ENCODE results near the gene RIN3. TPM values are rescaled to one million over a fixed set of nuclear protein-coding genes. Genes with fewer than 3 reads are reported as not detected.

Gene RIN3
- total and polyA plus RNA-seq, 2 of the 4 experiments (the other 2 are of a cell fraction) = 2.5 to 11.1 TPM

DNA sequence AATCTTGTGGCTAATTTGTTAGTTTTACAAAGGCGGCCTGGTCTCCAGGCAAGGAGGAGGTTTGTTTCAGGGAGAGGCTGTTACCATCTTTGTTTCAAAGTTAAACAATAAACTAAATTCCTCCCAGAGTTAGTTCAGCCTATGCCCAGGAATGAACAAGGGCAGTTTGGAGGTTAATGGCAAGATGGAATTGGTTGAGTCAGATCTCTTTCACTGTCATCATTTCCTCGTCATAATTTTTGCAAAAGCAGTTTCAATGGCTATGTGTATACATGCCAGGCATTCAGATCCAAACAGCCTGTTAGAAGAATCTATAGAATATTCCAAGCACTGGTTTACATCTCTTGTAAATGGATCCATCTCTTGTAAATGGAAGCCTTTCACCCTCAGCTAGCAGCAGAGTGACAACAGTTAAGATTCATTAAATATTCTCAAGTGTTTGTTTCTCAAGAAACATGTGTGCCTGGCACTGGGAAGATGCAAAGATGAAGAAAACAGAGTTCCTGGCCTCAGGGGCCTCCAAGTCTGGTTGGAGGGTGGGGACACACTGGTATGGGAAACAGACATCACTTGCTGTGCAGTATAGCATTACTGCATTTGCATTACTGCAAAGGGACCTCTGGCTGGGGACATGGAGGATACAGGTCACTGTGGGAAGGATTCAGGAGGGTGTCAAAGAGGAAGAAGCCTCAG lies 65.8 kb downstream of the RIN3 start:
- H2BK5ac ChIP-seq (ENCODE audit: low read depth, low read length, poor library complexity, severe bottlenecking) = peak overlapping the region; percentile 79
- H3K14ac ChIP-seq (replicated peaks; ENCODE audit: low read depth, low read length) = peak overlapping the region; percentile 71
- intact Hi-C loops (cut with micrococcal nuclease) = loop anchor here (2.0 kb wide), 1 partner anchor 39 kb away; no protein-coding TSS in a partner anchor
- H3K56ac ChIP-seq (ENCODE audit: extremely low read depth, insufficient read depth, low read length) = no peak overlapping the region
- H3K27me3 ChIP-seq (ENCODE audit: control insufficient read depth, insufficient read depth, low read length) = no peaks in the 10 kb centered on the region
- peaks cover 0 to 34% of the 10 kb centered on the region in 2 experiments; a peak in 3 of 4 replicates for H3K79me1 ChIP-seq (ENCODE audit: low read depth in 1 of 2, low read length in 2 of 2)
- H2BK20ac ChIP-seq (ENCODE audit: low read depth, low read length) = peak overlapping the region; percentile 65; the same call in 1 of the 2 replicates
- BruUV-seq (replicated peaks) = no TSS peak
- TF ChIP-seq CEBPB (IDR thresholded peaks at IDR 0.05; ENCODE audit: low read depth, low read length) (no peak), CHD1 (IDR thresholded peaks at IDR 0.05; ENCODE audit: low read depth, low read length) (no peak), RFX5 (IDR thresholded peaks at IDR 0.05; ENCODE audit: low read depth, low read length) (no peak), SMC3 (IDR thresholded peaks at IDR 0.05; ENCODE audit: low read depth, low read length) (no peak), POLR2A (IDR thresholded peaks at IDR 0.05; ENCODE audit: low read depth, low read length) (no peak), FOS (IDR thresholded peaks at IDR 0.05; ENCODE audit: low read depth, low read length) (no peak; the same call in 1 of the 2 replicates)
- peaks cover 35% of the 10 kb centered on the region for H3K36me3 ChIP-seq (ENCODE audit: control insufficient read depth, insufficient read depth, low read length)
- H3K27ac ChIP-seq (ENCODE audit: insufficient read depth, low read length) = peak overlapping the region; percentile 83; the same call in 1 of the 2 replicates
- H3K4me1 ChIP-seq (ENCODE audit: control insufficient read depth, insufficient read depth, low read length) = peaks cover 10% of the 10 kb centered on the region
- ChIA-PET CTCF (interaction anchor here (0.7 kb wide), 1 partner anchor 170 kb away, joined by 3 read pairs; no protein-coding TSS in a partner anchor), POLR2A (ENCODE audit: unreplicated experiment) (no interaction called here)
- no peak overlapping the region for H2AK9ac ChIP-seq (replicated peaks; ENCODE audit: low read depth, low read length, poor library complexity)
- H2AFZ ChIP-seq (replicated peaks; ENCODE audit: low read length, poor library complexity) = no peak overlapping the region
- peak overlapping the region; percentile 25; the same call in 1 of the 2 replicates for H3K4me2 ChIP-seq (ENCODE audit: low read depth, low read length)
- peaks cover 13% of the 10 kb centered on the region for H3K9me1 ChIP-seq (ENCODE audit: insufficient read depth, low read length)
- H3K9me3 ChIP-seq (ENCODE audit: control insufficient read depth, insufficient read depth, low read length) = no peaks in the 10 kb centered on the region
- H3K9ac ChIP-seq (ENCODE audit: low read depth, low read length) = no peak overlapping the region
- no peak overlapping the region for H3K4me3 ChIP-seq (ENCODE audit: insufficient read depth, low read depth, low read length)
- WGBS, 2 experiments (ENCODE audit: extremely low coverage in 2 of 2, insufficient read length in 1 of 2) = no CpG with 5 or more reads among the region's 2 CpGs
- peak overlapping the region; percentile 34 for H3K18ac ChIP-seq (ENCODE audit: low read depth, low read length)
- H4K91ac ChIP-seq (ENCODE audit: insufficient read depth, low read depth, low read length) = peak overlapping the region; percentile 38
- H2AK5ac ChIP-seq (ENCODE audit: low read depth, low read length) = peak overlapping the region; percentile 82
- H2BK120ac ChIP-seq (ENCODE audit: low read depth, low read length) = peak overlapping the region; percentile 84
- H3K23ac ChIP-seq (ENCODE audit: low read depth, low read length) = peak overlapping the region; percentile 77; the same call in 1 of the 2 replicates
- peak overlapping the region in 1 of 2 experiments; percentile 49; a peak in 3 of 4 replicates for H4K8ac ChIP-seq (ENCODE audit: low read depth in 2 of 2, low read length in 2 of 2)
- dilution Hi-C loops (cut with HindIII; ENCODE audit: low sequenced_read_pairs, unreplicated experiment) = no loop called here
- DNase-seq (peak; percentile 89), ATAC-seq (ENCODE audit: low read depth) (peak; percentile 84)
- H4K5ac ChIP-seq (ENCODE audit: low read depth, low read length) = peak overlapping the region; percentile 78
- peak overlapping the region; percentile 81 for H3K4ac ChIP-seq (ENCODE audit: low read depth, low read length)
- in situ Hi-C loops (cut with MboI; ENCODE audit: low sequenced_read_pairs) = no loop called here
- H2BK15ac ChIP-seq (ENCODE audit: low read depth, low read length) = no peak overlapping the region; the same call in 2 of the 3 replicates
- H4K20me1 ChIP-seq (ENCODE audit: insufficient read depth, low read length) = no peaks in the 10 kb centered on the region
